Uterus (tissue), 4 donors: ENCODE results near the gene DOK6. TPM values are rescaled to one million over a fixed set of nuclear protein-coding genes. Genes with fewer than 3 reads are reported as not detected.

Experiments
- DNase-seq, 2 donors: peaks; one replicate each; pipeline ENCODE4 v3.0.0-alpha.2; 2019 to 2020
- H3K27ac ChIP-seq, 2 donors: fragments of 200-600 bp; sonication (generic); 1 replicate in 1 of 2; 2 replicates in 1 of 2; pipeline ENCODE4 v1.5.1; 2016 to 2018
- H3K27me3 ChIP-seq, 2 donors: fragments of 200-600 bp; sonication (generic); one replicate each; pipeline ENCODE4 v1.5.1; 2018 to 2019; ENCODE audit warnings: control low read depth in 1 of 2
- H3K36me3 ChIP-seq, 2 donors: fragments of 200-600 bp; sonication (generic); one replicate each; pipeline ENCODE4 v1.5.1; 2019; ENCODE audit warnings: control low read depth in 1 of 2
- H3K4me1 ChIP-seq, 2 donors: fragments of 200-600 bp; sonication (generic); one replicate each; pipeline ENCODE4 v1.5.1; 2018 to 2019; ENCODE audit warnings: control low read depth in 1 of 2
- H3K4me3 ChIP-seq, 2 donors: fragments of 200-600 bp; sonication (generic); 1 replicate in 1 of 2; 2 replicates in 1 of 2; pipeline ENCODE4 v1.5.1; 2018 to 2019; ENCODE audit warnings: mild to moderate bottlenecking in 1 of 2
- H3K9me3 ChIP-seq, 2 donors: fragments of 200-600 bp; sonication (generic); one replicate each; pipeline ENCODE4 v1.5.1; 2019; ENCODE audit warnings: control low read depth in 1 of 2
- POLR2A ChIP-seq, 2 donors: fragments of 450-650 bp; IDR thresholded peaks; one replicate each; pipeline ENCODE4 v1.6.1; 2016; ENCODE audit warnings: antibody characterized with exemption in 2 of 2, mild to moderate bottlenecking in 1 of 2, moderate library complexity in 1 of 2
- intact Hi-C: fragments of 100-400 bp; cut with DNase I; formaldehyde crosslinking; loops from one replicate; pipeline ENCODE4 v1.15.1; 2023; ENCODE audit warnings: low total_unique reads
- total RNA-seq, 4 donors: library from RNA; depleted of rRNA in 3 of 4; stranded (reverse); fragments of >200 nt in 3 of 4; gene quantifications; one replicate each; pipeline versions ENCODE4 v1.1.0 to v1.2.4, GENCODE V29; 2014 to 2023
- TF ChIP-seq, protein P1 (sequence below), 4 experiments: fragments of 200-600 bp in 2 of 4; fragments of 450-650 bp in 2 of 4; sonication (generic) in 2 of 4; IDR thresholded peaks; one replicate each; pipeline ENCODE4 v1.5.1; 2016 to 2019; ENCODE audit warnings: antibody characterized with exemption in 4 of 4, mild to moderate bottlenecking in 2 of 4, moderate library complexity in 1 of 4
- donor health status: DM: yes; HTN: yes; CAD: no.

Gene DOK6
- total RNA-seq, 4 donors from 2014 or later: 0.26 to 9.5 (median 1.4) TPM

DNA sequence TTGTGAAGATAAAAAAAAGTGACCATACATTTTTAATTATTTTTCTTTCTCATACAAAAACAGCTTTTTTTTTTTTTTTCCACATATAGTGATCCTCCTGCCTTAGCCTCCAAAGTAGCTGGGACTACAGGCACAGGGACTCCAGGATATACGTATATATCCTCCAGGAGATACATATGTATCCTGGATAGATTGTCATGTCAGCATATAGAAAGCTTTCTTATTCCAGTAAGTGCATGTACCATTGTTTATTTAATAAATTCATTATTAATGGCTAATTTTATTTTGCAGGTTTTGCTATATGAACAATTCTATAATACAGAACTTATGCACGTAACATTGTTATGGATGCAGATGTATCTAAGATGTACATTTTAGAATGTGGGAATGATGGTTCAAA is 138.7 kb downstream of the DOK6 start:
- no peaks in the 10 kb centered on the region for H3K4me1 ChIP-seq
- no peak for TF ChIP-seq POLR2A (IDR thresholded peaks at IDR 0.05)
- TF ChIP-seq, protein P1, sequence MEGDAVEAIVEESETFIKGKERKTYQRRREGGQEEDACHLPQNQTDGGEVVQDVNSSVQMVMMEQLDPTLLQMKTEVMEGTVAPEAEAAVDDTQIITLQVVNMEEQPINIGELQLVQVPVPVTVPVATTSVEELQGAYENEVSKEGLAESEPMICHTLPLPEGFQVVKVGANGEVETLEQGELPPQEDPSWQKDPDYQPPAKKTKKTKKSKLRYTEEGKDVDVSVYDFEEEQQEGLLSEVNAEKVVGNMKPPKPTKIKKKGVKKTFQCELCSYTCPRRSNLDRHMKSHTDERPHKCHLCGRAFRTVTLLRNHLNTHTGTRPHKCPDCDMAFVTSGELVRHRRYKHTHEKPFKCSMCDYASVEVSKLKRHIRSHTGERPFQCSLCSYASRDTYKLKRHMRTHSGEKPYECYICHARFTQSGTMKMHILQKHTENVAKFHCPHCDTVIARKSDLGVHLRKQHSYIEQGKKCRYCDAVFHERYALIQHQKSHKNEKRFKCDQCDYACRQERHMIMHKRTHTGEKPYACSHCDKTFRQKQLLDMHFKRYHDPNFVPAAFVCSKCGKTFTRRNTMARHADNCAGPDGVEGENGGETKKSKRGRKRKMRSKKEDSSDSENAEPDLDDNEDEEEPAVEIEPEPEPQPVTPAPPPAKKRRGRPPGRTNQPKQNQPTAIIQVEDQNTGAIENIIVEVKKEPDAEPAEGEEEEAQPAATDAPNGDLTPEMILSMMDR (IDR thresholded peaks at IDR 0.05): no peak
- H3K36me3 ChIP-seq: no peaks in the 10 kb centered on the region
- no peaks in the 10 kb centered on the region for H3K9me3 ChIP-seq
- no peak overlapping the region for H3K27ac ChIP-seq
- no peaks in the 10 kb centered on the region for H3K27me3 ChIP-seq
- no peak for DNase-seq
- intact Hi-C loops: no loop called here
- H3K4me3 ChIP-seq: no peak overlapping the region

GRCh38 chr18:69556228-69556627 is 155.5 kb downstream of the DOK6 start:
- no peaks in the 10 kb centered on the region for H3K27me3 ChIP-seq
- H3K9me3 ChIP-seq: no peaks in the 10 kb centered on the region
- H3K4me3 ChIP-seq: no peak overlapping the region
- TF ChIP-seq POLR2A (IDR thresholded peaks at IDR 0.05): no peak
- no peaks in the 10 kb centered on the region for H3K4me1 ChIP-seq
- intact Hi-C loops: no loop called here
- no peak for DNase-seq
- H3K36me3 ChIP-seq: no peaks in the 10 kb centered on the region
- H3K27ac ChIP-seq: no peak overlapping the region

DNA sequence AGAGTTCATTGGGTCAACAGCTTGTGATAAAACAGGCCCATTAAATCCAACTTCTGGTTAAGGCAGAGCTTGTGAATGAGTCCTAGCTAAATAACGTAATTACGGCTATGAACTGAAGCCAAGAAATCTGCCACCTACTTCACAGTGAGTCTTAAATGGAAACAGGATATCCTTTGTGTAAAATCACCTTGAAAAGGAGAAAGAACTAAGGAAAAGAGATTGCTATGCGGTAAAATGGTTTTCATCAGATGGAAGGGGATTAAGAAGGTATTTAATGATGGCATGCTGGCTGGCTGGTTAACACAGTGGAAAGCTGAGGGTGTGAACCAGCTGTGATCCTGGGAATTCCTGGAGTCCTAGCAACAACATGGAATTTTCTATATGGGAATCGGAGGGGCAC is 156.6 kb downstream of the DOK6 start:
- H3K36me3 ChIP-seq: no peaks in the 10 kb centered on the region
- no peaks in the 10 kb centered on the region for H3K4me1 ChIP-seq
- intact Hi-C loops: no loop called here
- DNase-seq: no peak
- no peaks in the 10 kb centered on the region for H3K9me3 ChIP-seq
- H3K27me3 ChIP-seq: no peaks in the 10 kb centered on the region
- H3K4me3 ChIP-seq: no peak overlapping the region
- no peak overlapping the region for H3K27ac ChIP-seq
- no peak for TF ChIP-seq POLR2A (IDR thresholded peaks at IDR 0.05)
- TF ChIP-seq, protein P1 (IDR thresholded peaks at IDR 0.05): no peak

DNA sequence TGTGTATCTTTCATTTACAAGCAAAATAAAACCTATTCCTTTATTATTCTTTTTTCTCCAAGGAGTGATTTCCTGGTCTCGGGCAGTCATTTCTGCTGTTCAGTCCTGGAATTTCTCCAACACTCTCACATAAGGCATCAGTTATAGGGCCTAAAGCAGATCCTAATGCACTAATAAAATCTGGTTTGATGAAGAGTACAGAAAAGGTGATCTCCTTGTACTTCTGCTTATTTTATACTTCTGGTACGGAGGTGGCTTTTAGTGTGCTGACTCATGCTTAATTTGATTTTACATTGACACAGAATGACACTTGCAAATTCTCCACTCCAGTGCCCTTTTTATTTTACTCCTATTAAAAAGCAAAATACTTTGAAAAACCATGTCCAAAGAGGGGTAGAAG is 157.4 kb downstream of the DOK6 start:
- Histone ChIP-seq H3K9me3 (no peaks in the 10 kb centered on the region), H3K4me1 (no peaks in the 10 kb centered on the region), H3K27me3 (no peaks in the 10 kb centered on the region), H3K36me3 (no peaks in the 10 kb centered on the region), H3K27ac (no peak overlapping the region), H3K4me3 (no peak overlapping the region)
- intact Hi-C loops: no loop called here
- DNase-seq: no peak
- TF ChIP-seq POLR2A (IDR thresholded peaks at IDR 0.05): no peak
- TF ChIP-seq, protein P1 (IDR thresholded peaks at IDR 0.05): no peak

DNA sequence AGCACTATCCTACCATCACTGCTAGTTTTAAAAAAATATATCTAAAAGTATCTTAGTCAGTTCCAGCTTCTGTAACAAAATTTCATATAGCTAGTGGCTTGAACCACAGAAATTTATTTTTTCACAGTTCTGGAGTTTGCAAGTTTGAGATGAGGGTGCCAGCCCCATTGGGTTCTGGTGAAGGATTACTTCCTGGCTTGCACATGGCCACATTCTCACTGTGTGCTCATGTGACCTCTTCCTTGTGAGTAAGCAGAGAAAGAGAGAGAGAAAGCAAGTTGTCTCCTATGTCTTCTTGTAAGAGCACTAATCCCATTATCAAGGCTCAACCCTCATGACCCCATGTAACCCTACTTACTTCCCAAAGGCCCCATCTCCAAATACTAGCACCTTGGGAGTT is 158.9 kb downstream of the DOK6 start:
- intact Hi-C loops: no loop called here
- no peak overlapping the region for H3K4me3 ChIP-seq
- H3K27me3 ChIP-seq: no peaks in the 10 kb centered on the region
- H3K9me3 ChIP-seq: no peaks in the 10 kb centered on the region
- H3K27ac ChIP-seq: no peak overlapping the region
- DNase-seq: no peak
- TF ChIP-seq POLR2A (IDR thresholded peaks at IDR 0.05): no peak
- TF ChIP-seq, protein P1 (IDR thresholded peaks at IDR 0.05): no peak
- H3K36me3 ChIP-seq: no peaks in the 10 kb centered on the region
- no peaks in the 10 kb centered on the region for H3K4me1 ChIP-seq

DNA sequence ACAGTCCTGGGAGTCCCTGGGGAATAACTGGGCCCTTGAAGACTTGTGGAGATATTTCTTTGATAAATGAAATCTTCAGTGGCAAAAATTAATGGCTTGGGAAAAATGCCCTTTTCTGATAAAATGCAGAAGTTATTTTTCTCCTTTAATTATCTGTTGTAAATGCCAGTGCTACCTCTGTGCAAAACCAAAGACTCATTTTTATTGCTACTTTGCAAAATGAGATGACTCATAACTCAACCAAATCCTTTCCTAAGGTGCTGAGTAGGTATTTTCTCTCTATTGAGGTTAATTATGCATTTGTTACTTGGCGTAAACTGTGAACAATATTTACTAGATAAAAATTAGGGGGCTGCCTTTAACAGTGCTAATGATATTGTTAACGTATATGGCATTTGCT is 163.9 kb downstream of the DOK6 start:
- H3K4me1 ChIP-seq: no peaks in the 10 kb centered on the region
- H3K4me3 ChIP-seq: no peak overlapping the region
- DNase-seq: no peak
- H3K9me3 ChIP-seq: no peaks in the 10 kb centered on the region
- TF ChIP-seq, protein P1 (IDR thresholded peaks at IDR 0.05): no peak
- no peak for TF ChIP-seq POLR2A (IDR thresholded peaks at IDR 0.05)
- H3K27me3 ChIP-seq: no peaks in the 10 kb centered on the region
- intact Hi-C loops: no loop called here
- no peak overlapping the region for H3K27ac ChIP-seq
- H3K36me3 ChIP-seq: no peaks in the 10 kb centered on the region
